ENCODE data around the gene RELN. TPM values are rescaled to one million over a fixed set of nuclear protein-coding genes. Genes with fewer than 3 reads are reported as not detected.

The RELN gene
- polyA plus RNA-seq, 1 donor (not counting 4 experiments of a cell fraction or from before 2014, with no cell fraction given) = not detected

GRCh38 chr7:103962070-103962469 is 27.4 kb downstream of the RELN start:
- H2AFZ ChIP-seq (ENCODE audit: control insufficient read depth, low read length) = no peak overlapping the region
- no peak for FAIRE-seq

DNA sequence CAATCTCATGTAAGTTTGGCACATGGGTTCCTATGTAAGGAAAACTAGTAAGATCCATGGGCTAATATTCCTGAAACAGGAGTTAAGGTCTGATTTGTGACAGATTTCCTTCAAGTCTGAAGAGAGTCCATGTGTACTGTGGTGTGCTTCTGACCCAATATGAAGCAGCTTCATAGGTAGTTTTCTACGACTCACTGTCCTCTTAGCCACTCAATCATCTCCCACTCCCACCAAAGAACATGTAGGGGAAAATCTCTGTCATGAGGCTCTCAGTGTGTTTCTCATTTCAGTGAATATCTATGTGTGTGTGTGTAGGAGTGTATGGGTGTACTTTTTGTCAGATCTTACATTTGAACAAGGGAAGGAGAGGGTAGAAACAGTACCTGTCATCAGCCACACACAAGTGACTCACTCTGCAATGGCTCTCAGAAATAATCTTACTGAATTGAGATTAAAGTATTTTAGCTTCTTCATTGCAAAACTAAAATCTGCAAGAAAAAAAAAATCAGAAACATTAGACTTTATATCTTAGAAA is 31.1 kb downstream of the RELN start:
- Histone ChIP-seq H3K4me1 (ENCODE audit: control insufficient read depth, extremely low read depth, insufficient read depth, low read length) (no peaks in the 10 kb centered on the region), H3K36me3 (ENCODE audit: control insufficient read depth in 2 of 2, extremely low read depth in 1 of 2, insufficient read depth in 2 of 2, low read length in 2 of 2) (no peaks in the 10 kb centered on the region), H3K9ac (ENCODE audit: control insufficient read depth, extremely low read depth, insufficient read depth, low read length) (no peak overlapping the region), H2AFZ (ENCODE audit: control insufficient read depth, low read length) (no peak overlapping the region), H3K79me2 (ENCODE audit: control insufficient read depth, insufficient read depth, low read length) (no peaks in the 10 kb centered on the region), H3K27me3 (ENCODE audit: control insufficient read depth, extremely low read depth, insufficient read depth, low read length) (no peaks in the 10 kb centered on the region), H3K9me1 (ENCODE audit: control insufficient read depth, extremely low read depth, insufficient read depth, low read length) (no peaks in the 10 kb centered on the region), H4K20me1 (ENCODE audit: control insufficient read depth, extremely low read depth, insufficient read depth, low read length) (no peaks in the 10 kb centered on the region), H3K4me2 (ENCODE audit: control insufficient read depth, extremely low read depth, insufficient read depth, low read depth, low read length) (no peak overlapping the region), H3K27ac (ENCODE audit: control insufficient read depth, insufficient read depth, low read length) (no peak overlapping the region), H3K9me3 (ENCODE audit: control insufficient read depth, low read depth, low read length) (no peaks in the 10 kb centered on the region), H3K4me3 (ENCODE audit: control insufficient read depth in 2 of 3, extremely low read depth in 1 of 3, insufficient read depth in 2 of 3, low read depth in 1 of 3, low read length in 3 of 3) (no peak overlapping the region)
- DNase-seq (ENCODE audit: low read depth, low spot score) (no peak), FAIRE-seq (no peak)
- dilution Hi-C loops (cut with MboI; ENCODE audit: extremely low pct_ligation_motif_present, low sequenced_read_pairs) = no loop called here
- TF ChIP-seq CTCF (optimal IDR thresholded peaks at IDR 0.05 in 1 of 3, IDR thresholded peaks at IDR 0.05 in 1 of 3, conservative IDR thresholded peaks at IDR 0.05 in 1 of 3; ENCODE audit: extremely low read depth in 1 of 3, insufficient read depth in 2 of 3, low read length in 3 of 3) = no peak
- no peak for TF ChIP-seq EZH2 (IDR thresholded peaks at IDR 0.05; ENCODE audit: low read length)

More at GRCh38 chr7:103962070-103962469, 27.4 kb downstream of the RELN start:
- no peaks in the 10 kb centered on the region for H4K20me1 ChIP-seq (ENCODE audit: control insufficient read depth, extremely low read depth, insufficient read depth, low read length)
- DNase-seq (ENCODE audit: low read depth, low spot score) = no peak
- no peaks in the 10 kb centered on the region for H3K27me3 ChIP-seq (ENCODE audit: control insufficient read depth, extremely low read depth, insufficient read depth, low read length)
- no peak overlapping the region for H3K4me2 ChIP-seq (ENCODE audit: control insufficient read depth, extremely low read depth, insufficient read depth, low read depth, low read length)
- dilution Hi-C loops (cut with MboI; ENCODE audit: extremely low pct_ligation_motif_present, low sequenced_read_pairs) = no loop called here
- TF ChIP-seq EZH2 (IDR thresholded peaks at IDR 0.05; ENCODE audit: low read length) (no peak), CTCF (optimal IDR thresholded peaks at IDR 0.05 in 1 of 3, IDR thresholded peaks at IDR 0.05 in 1 of 3, conservative IDR thresholded peaks at IDR 0.05 in 1 of 3; ENCODE audit: extremely low read depth in 1 of 3, insufficient read depth in 2 of 3, low read length in 3 of 3) (no peak)
- H3K27ac ChIP-seq (ENCODE audit: control insufficient read depth, insufficient read depth, low read length) = no peak overlapping the region
- no peaks in the 10 kb centered on the region for H3K36me3 ChIP-seq (ENCODE audit: control insufficient read depth in 2 of 2, extremely low read depth in 1 of 2, insufficient read depth in 2 of 2, low read length in 2 of 2)
- no peaks in the 10 kb centered on the region for H3K79me2 ChIP-seq (ENCODE audit: control insufficient read depth, insufficient read depth, low read length)
- no peaks in the 10 kb centered on the region for H3K4me1 ChIP-seq (ENCODE audit: control insufficient read depth, extremely low read depth, insufficient read depth, low read length)
- H3K9me1 ChIP-seq (ENCODE audit: control insufficient read depth, extremely low read depth, insufficient read depth, low read length) = no peaks in the 10 kb centered on the region
- no peak overlapping the region for H3K4me3 ChIP-seq (ENCODE audit: control insufficient read depth in 2 of 3, extremely low read depth in 1 of 3, insufficient read depth in 2 of 3, low read depth in 1 of 3, low read length in 3 of 3)
- H3K9me3 ChIP-seq (ENCODE audit: control insufficient read depth, low read depth, low read length) = no peaks in the 10 kb centered on the region
- no peak overlapping the region for H3K9ac ChIP-seq (ENCODE audit: control insufficient read depth, extremely low read depth, insufficient read depth, low read length)

Data from keratinocyte (primary cell).